ENCODE data around the gene TUBA1C. TPM values are rescaled to one million over a fixed set of nuclear protein-coding genes. Genes with fewer than 3 reads are reported as not detected.
"Not testable (repeated sequence)": the region's sequence is repeated elsewhere in the genome, so short reads cannot be mapped to it uniquely, and the experiment has no call there.

Gene TUBA1C
- total RNA-seq, 1 experiment from 2014 or later = 1,376 TPM

DNA sequence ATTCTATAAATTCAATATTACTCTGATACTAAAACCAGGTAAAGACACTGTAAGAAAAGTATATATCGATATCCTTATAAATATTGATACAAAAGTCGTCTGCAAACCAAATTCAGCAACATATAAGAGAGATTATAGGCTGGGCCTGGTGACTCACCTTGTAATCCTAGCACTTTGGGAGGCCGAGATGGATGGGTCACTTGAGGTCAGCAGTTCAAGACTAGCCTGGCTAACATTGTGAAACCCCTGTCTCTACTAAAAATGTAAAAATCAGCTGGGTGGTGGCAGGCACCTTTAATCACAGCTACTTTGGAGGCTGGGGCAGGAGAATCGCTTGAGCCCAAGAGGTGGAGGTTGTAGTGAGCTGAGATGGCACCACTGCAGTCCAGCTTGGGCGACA, 13.5 kb upstream of the TUBA1C start:
- ATAC-seq (no peak), DNase-seq (no peak)
- Histone ChIP-seq H3F3A (ENCODE audit: low read length, unreplicated experiment) (no peaks in the 10 kb centered on the region), H3K27me3 (ENCODE audit: low read length) (no peaks in the 10 kb centered on the region), H3K4me1 (ENCODE audit: insufficient read depth, low read length) (no peaks in the 10 kb centered on the region), H3K9me3 (ENCODE audit: low read length) (no peaks in the 10 kb centered on the region), H4K20me1 (ENCODE audit: low read length) (no peaks in the 10 kb centered on the region), H3K36me3 (ENCODE audit: low read depth, low read length) (no peaks in the 10 kb centered on the region), H3K4me2 (ENCODE audit: low read length) (no peak overlapping the region), H3K27ac (ENCODE audit: low read length) (no peak overlapping the region), H3K4me3 (ENCODE audit: low read length) (no peak overlapping the region), H3K9ac (ENCODE audit: low read length) (no peak overlapping the region), H3K9me2 (replicated peaks; ENCODE audit: low read length) (no peaks in the 10 kb centered on the region), H3K79me2 (ENCODE audit: low read length) (no peaks in the 10 kb centered on the region), H2AFZ (ENCODE audit: low read length) (no peak overlapping the region)
- intact Hi-C loops (cut with micrococcal nuclease) = no loop called here
- ChIA-PET CTCF (no interaction called here), POLR2A (ENCODE audit: unreplicated experiment) (no interaction called here)
- no TSS peak for BruUV-seq (replicated peaks)
- TF ChIP-seq EZH2 (IDR thresholded peaks at IDR 0.05; ENCODE audit: low read length, unreplicated experiment) (no peak), EZH2phosphoT487 (IDR thresholded peaks at IDR 0.05; ENCODE audit: borderline replicate concordance, low read length) (no peak)
- TF ChIP-seq, protein P1, sequence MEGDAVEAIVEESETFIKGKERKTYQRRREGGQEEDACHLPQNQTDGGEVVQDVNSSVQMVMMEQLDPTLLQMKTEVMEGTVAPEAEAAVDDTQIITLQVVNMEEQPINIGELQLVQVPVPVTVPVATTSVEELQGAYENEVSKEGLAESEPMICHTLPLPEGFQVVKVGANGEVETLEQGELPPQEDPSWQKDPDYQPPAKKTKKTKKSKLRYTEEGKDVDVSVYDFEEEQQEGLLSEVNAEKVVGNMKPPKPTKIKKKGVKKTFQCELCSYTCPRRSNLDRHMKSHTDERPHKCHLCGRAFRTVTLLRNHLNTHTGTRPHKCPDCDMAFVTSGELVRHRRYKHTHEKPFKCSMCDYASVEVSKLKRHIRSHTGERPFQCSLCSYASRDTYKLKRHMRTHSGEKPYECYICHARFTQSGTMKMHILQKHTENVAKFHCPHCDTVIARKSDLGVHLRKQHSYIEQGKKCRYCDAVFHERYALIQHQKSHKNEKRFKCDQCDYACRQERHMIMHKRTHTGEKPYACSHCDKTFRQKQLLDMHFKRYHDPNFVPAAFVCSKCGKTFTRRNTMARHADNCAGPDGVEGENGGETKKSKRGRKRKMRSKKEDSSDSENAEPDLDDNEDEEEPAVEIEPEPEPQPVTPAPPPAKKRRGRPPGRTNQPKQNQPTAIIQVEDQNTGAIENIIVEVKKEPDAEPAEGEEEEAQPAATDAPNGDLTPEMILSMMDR (conservative IDR thresholded peaks at IDR 0.05; ENCODE audit: low read depth, low read length) = no peak

DNA sequence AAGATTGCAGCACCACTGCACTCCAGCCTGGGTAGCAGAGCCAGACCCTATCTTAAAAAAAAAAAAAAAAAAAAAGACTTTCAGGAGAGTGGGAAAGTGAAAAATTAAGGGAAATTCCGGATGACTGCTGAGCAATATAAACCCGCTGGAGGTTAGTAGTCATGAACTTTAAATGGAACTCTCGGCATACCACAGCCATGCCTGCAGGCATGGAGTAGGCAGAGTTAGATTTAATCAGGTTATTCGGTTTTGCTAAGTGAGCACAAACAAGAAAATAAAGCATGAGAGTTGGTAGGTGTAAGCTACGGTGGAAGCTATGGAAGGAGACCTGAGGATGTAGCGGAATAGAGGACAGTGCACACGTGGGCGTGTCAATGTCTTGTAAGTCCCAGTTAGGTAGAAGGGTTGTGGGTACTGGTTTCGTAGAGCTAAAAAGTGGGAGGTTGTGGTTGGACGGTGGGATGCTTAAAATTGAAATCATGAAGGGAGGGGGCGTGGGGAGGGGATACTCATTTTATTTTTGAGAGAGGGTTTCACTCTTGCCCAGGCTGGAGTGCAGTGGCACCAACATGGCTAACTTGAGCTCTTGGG, 11.8 kb upstream of the TUBA1C start:
- Histone ChIP-seq H3F3A (ENCODE audit: low read length, unreplicated experiment) (no peaks in the 10 kb centered on the region), H3K9me3 (ENCODE audit: low read length) (no peaks in the 10 kb centered on the region), H3K36me3 (ENCODE audit: low read depth, low read length) (no peaks in the 10 kb centered on the region), H2AFZ (ENCODE audit: low read length) (no peak overlapping the region), H3K79me2 (ENCODE audit: low read length) (no peaks in the 10 kb centered on the region), H3K4me1 (ENCODE audit: insufficient read depth, low read length) (no peaks in the 10 kb centered on the region), H3K9me2 (replicated peaks; ENCODE audit: low read length) (no peaks in the 10 kb centered on the region), H4K20me1 (ENCODE audit: low read length) (no peaks in the 10 kb centered on the region), H3K4me2 (ENCODE audit: low read length) (no peak overlapping the region), H3K27me3 (ENCODE audit: low read length) (no peaks in the 10 kb centered on the region), H3K9ac (ENCODE audit: low read length) (no peak overlapping the region), H3K4me3 (ENCODE audit: low read length) (no peak overlapping the region), H3K27ac (ENCODE audit: low read length) (no peak overlapping the region)
- TF ChIP-seq EZH2phosphoT487 (IDR thresholded peaks at IDR 0.05; ENCODE audit: borderline replicate concordance, low read length) = no peak
- TF ChIP-seq EZH2 (IDR thresholded peaks at IDR 0.05; ENCODE audit: low read length, unreplicated experiment) = no peak
- TF ChIP-seq, protein P1 (conservative IDR thresholded peaks at IDR 0.05; ENCODE audit: low read depth, low read length) = no peak
- POLR2A ChIA-PET (ENCODE audit: unreplicated experiment) = no interaction called here
- DNase-seq = no peak
- no TSS peak for BruUV-seq (replicated peaks)
- CTCF ChIA-PET = no interaction called here
- intact Hi-C loops (cut with micrococcal nuclease) = no loop called here
- no peak for ATAC-seq

DNA sequence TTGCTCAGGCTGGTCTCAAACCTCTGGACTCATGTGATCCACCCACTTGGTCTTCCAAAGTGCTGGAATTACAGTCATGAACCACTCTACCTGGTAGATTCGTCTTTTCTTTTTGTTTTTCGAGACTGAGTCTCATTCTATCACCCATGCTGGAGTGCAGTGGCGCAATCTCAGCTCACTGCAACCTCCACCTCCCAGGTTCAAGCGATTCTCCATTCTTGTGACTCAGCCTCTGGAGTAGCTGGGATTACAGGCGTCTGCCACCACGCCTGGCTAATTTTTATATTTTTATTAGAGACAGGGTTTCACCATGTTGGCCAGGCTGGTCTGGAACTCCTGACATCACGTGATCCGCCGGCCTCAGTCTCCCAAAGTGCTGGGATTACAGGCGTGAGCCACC, 9.4 kb upstream of the TUBA1C start:
- DNase-seq; H3K9me2 ChIP-seq (replicated peaks; ENCODE audit: low read length); H3K4me3 ChIP-seq (ENCODE audit: low read length); H3K4me2 ChIP-seq (ENCODE audit: low read length); H3K27me3 ChIP-seq (ENCODE audit: low read length); ATAC-seq; CTCF ChIA-PET; H3F3A ChIP-seq (ENCODE audit: low read length, unreplicated experiment); POLR2A ChIA-PET (ENCODE audit: unreplicated experiment); H3K9me3 ChIP-seq (ENCODE audit: low read length); intact Hi-C loops (cut with micrococcal nuclease); H3K79me2 ChIP-seq (ENCODE audit: low read length); H2AFZ ChIP-seq (ENCODE audit: low read length); H3K36me3 ChIP-seq (ENCODE audit: low read depth, low read length); BruUV-seq (replicated peaks); H3K27ac ChIP-seq (ENCODE audit: low read length); H4K20me1 ChIP-seq (ENCODE audit: low read length); H3K9ac ChIP-seq (ENCODE audit: low read length): not testable (repeated sequence)
- H3K4me1 ChIP-seq (ENCODE audit: insufficient read depth, low read length) = peaks cover 15% of the 10 kb centered on the region
